SK-N-SH treated with all-trans-retinoic acid at 6 μM for 48 hours (cell line): ENCODE results near the gene HOXB7.

Experiments used
- ATAC-seq: fragments of 200-7000 bp; cut with Tn5 transposase; 3 replicates; pipeline ENCODE4 v1.9.1; 2020; ENCODE audit warnings: mild to moderate bottlenecking, moderate library complexity
- ARNTL ChIP-seq: fragments of 450-650 bp; formaldehyde crosslinking; IDR thresholded peaks from 2 replicates; pipeline ENCODE4 v1.5.0; 2020; ENCODE audit warnings: low read depth, mild to moderate bottlenecking, moderate library complexity, borderline replicate concordance
- ESRRG ChIP-seq: fragments of 250-450 bp; sonication (Bioruptor Pico); IDR thresholded peaks from 2 replicates; pipeline ENCODE4 v1.6.1; 2021; ENCODE audit warnings: mild to moderate bottlenecking
- OSR1 ChIP-seq: fragments of 250-450 bp; sonication (Bioruptor Pico); IDR thresholded peaks from 2 replicates; pipeline ENCODE4 v1.8.0; 2022; ENCODE audit warnings: moderate library complexity, mild to moderate bottlenecking, inconsistent platforms
- TCF4 ChIP-seq: fragments of 250-450 bp; sonication (Bioruptor Pico); IDR thresholded peaks from 2 replicates; pipeline ENCODE4 v1.8.0; 2021; ENCODE audit warnings: mild to moderate bottlenecking, moderate library complexity, borderline replicate concordance
- TOX ChIP-seq: fragments of 250-450 bp; sonication (Bioruptor Pico); IDR thresholded peaks from 2 replicates; pipeline ENCODE4 v1.8.0; 2021; ENCODE audit warnings: mild to moderate bottlenecking, moderate library complexity, borderline replicate concordance
- ZC3H10 ChIP-seq: fragments of 250-450 bp; sonication (Bioruptor Pico); IDR thresholded peaks from 2 replicates; pipeline ENCODE4 v1.5.1; 2021; ENCODE audit warnings: mild to moderate bottlenecking, moderate library complexity
- ZFP30 ChIP-seq: fragments of 450-650 bp; formaldehyde crosslinking; IDR thresholded peaks from 2 replicates; pipeline ENCODE4 v1.5.0; 2022; ENCODE audit warnings: mild to moderate bottlenecking, moderate library complexity
- TF ChIP-seq, protein P1 (sequence below): fragments of 250-450 bp; sonication (Bioruptor Pico); IDR thresholded peaks from 2 replicates; pipeline ENCODE4 v1.5.1; 2021; ENCODE audit warnings: mild to moderate bottlenecking, moderate library complexity

Gene HOXB7

DNA sequence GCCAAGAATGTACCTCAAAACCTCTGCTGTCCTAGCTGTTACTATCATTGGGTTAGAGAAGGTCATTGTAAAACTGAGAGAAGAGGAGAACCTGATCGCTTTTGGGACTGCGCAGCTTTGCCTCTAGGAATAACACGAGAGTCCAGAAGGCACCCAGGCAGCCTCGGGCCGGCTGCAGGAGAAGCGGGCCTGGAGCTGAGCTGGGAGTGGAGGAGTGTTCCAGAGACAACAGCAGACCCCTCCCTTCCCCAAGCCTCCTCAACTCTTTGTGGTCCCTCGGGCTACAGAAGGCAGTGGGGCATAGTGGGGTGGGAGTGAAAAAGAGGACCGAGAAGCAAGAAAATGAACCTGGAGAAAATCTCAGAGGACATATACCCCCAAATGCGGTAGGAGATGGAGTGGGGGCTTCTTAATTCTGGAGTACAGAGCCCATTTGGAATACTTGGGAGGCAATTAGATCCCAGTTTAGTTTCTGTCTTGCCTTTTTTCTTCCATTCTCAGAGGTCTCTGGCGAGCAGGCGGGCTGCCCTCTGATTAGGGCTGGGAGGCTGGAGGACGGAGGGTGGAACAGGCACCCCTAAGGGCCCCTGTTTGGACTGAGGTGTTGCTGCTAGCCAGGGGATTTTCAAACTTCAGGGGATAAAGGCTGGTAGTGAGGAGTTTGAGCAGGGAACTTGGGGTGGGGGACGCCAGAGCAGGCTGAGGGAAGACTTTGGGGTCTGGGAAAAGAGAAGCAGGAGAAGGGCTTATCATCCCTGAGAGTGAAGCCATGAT, 52.6 kb downstream of the HOXB7 start:
- ATAC-seq: no peak
- TF ChIP-seq ARNTL (no peak), ESRRG (CRISPR knock-in tag) (no peak), TOX (no peak), ZFP30 (CRISPR knock-in tag) (no peak), TCF4 (CRISPR knock-in tag) (no peak), ZC3H10 (no peak), OSR1 (CRISPR knock-in tag) (no peak)
- TF ChIP-seq, protein P1, sequence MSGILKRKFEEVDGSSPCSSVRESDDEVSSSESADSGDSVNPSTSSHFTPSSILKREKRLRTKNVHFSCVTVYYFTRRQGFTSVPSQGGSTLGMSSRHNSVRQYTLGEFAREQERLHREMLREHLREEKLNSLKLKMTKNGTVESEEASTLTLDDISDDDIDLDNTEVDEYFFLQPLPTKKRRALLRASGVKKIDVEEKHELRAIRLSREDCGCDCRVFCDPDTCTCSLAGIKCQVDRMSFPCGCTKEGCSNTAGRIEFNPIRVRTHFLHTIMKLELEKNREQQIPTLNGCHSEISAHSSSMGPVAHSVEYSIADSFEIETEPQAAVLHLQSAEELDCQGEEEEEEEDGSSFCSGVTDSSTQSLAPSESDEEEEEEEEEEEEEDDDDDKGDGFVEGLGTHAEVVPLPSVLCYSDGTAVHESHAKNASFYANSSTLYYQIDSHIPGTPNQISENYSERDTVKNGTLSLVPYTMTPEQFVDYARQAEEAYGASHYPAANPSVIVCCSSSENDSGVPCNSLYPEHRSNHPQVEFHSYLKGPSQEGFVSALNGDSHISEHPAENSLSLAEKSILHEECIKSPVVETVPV (CRISPR knock-in tag): no peak
